Mammary epithelial cell (primary cell): ENCODE results near the gene OR7G3.

Experiments used
- EZH2 ChIP-seq: IDR thresholded peaks from 2 replicates; pipeline ENCODE4 v1.6.1; 2012; ENCODE audit warnings: low read length, inconsistent platforms, borderline replicate concordance
- TF ChIP-seq, protein P1 (sequence below), 2 donors: IDR thresholded peaks in 1 of 2; conservative IDR thresholded peaks in 1 of 2; 2 replicates each; pipeline ENCODE4 v1.5.1; 2011 to 2012; ENCODE audit warnings: inconsistent platforms in 2 of 2, low read length in 2 of 2, mild to moderate bottlenecking in 2 of 2, control low read depth in 1 of 2, low read depth in 1 of 2; ENCODE audit not compliant: insufficient read depth in 1 of 2; ENCODE audit errors: extremely low read depth in 1 of 2

- TF ChIP-seq, protein P1, sequence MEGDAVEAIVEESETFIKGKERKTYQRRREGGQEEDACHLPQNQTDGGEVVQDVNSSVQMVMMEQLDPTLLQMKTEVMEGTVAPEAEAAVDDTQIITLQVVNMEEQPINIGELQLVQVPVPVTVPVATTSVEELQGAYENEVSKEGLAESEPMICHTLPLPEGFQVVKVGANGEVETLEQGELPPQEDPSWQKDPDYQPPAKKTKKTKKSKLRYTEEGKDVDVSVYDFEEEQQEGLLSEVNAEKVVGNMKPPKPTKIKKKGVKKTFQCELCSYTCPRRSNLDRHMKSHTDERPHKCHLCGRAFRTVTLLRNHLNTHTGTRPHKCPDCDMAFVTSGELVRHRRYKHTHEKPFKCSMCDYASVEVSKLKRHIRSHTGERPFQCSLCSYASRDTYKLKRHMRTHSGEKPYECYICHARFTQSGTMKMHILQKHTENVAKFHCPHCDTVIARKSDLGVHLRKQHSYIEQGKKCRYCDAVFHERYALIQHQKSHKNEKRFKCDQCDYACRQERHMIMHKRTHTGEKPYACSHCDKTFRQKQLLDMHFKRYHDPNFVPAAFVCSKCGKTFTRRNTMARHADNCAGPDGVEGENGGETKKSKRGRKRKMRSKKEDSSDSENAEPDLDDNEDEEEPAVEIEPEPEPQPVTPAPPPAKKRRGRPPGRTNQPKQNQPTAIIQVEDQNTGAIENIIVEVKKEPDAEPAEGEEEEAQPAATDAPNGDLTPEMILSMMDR (conservative IDR thresholded peaks at IDR 0.05 in 1 of 2, IDR thresholded peaks at IDR 0.05 in 1 of 2; ENCODE audit: extremely low read depth in 1 of 2, insufficient read depth in 1 of 2, low read depth in 1 of 2, low read length in 2 of 2): no peak
- TF ChIP-seq EZH2: no peak
These were observed 23.9 kb upstream of the OR7G3 start for GRCh38 chr19:9150650-9151049.
